ENCODE results near the gene MB21D2.

- TF ChIP-seq CTCF (IDR thresholded peaks at IDR 0.05; ENCODE audit: insufficient read depth, low read length) (no peak), REST (IDR thresholded peaks at IDR 0.05; ENCODE audit: insufficient replicate concordance, low read depth) (no peak), POLR2AphosphoS5 (IDR thresholded peaks at IDR 0.05; ENCODE audit: low read depth) (no peak)
These were observed 12.9 kb upstream of the MB21D2 start for GRCh38 chr3:192930577-192930976.
